ENCODE data around the gene ARHGAP44.
"Not testable (repeated sequence)": the region's sequence is repeated elsewhere in the genome, so short reads cannot be mapped to it uniquely, and the experiment has no call there.

ARHGAP44 gene

GRCh38 chr17:12967962-12968361 lies 178.7 kb downstream of the ARHGAP44 start:
- DNase-seq = no peak

- no peak for DNase-seq
These were observed 184.3 kb downstream of the ARHGAP44 start for GRCh38 chr17:12973496-12974004.

GRCh38 chr17:12974005-12974531 lies 184.8 kb downstream of the ARHGAP44 start:
- DNase-seq = no peak

GRCh38 chr17:12977008-12977751 lies 187.9 kb downstream of the ARHGAP44 start:
- no peak for DNase-seq

- not testable (repeated sequence) for DNase-seq
These were observed 189.5 kb downstream of the ARHGAP44 start for GRCh38 chr17:12978787-12979186.

GRCh38 chr17:12979246-12979645 lies 189.9 kb downstream of the ARHGAP44 start:
- DNase-seq = no peak

- no peak for DNase-seq
These were observed 190.7 kb downstream of the ARHGAP44 start for GRCh38 chr17:12979826-12980500.

GRCh38 chr17:12982224-12982623 lies 192.9 kb downstream of the ARHGAP44 start:
- no peak for DNase-seq

GRCh38 chr17:12983991-12984884 lies 194.9 kb downstream of the ARHGAP44 start:
- DNase-seq = no peak

- DNase-seq = no peak
These were observed 196.4 kb downstream of the ARHGAP44 start for GRCh38 chr17:12985431-12986293.

GRCh38 chr17:12987120-12987519 lies 197.8 kb downstream of the ARHGAP44 start:
- DNase-seq = no peak

GRCh38 chr17:12990041-12990808 lies 200.9 kb downstream of the ARHGAP44 start:
- no peak for DNase-seq

- no peak for DNase-seq
These were observed 201.6 kb downstream of the ARHGAP44 start for GRCh38 chr17:12990926-12991325.

- no peak for DNase-seq
These were observed 203.4 kb downstream of the ARHGAP44 start for GRCh38 chr17:12992676-12993075.

GRCh38 chr17:12993631-12994030 lies 204.3 kb downstream of the ARHGAP44 start:
- no peak for DNase-seq

- DNase-seq = no peak
These were observed 205.2 kb downstream of the ARHGAP44 start for GRCh38 chr17:12994341-12995074.

- no peak for DNase-seq
These were observed 206.0 kb downstream of the ARHGAP44 start for GRCh38 chr17:12995106-12995895.

- DNase-seq = no peak
These were observed 206.6 kb downstream of the ARHGAP44 start for GRCh38 chr17:12995896-12996295.

GRCh38 chr17:12996357-12996756 lies 207.1 kb downstream of the ARHGAP44 start:
- no peak for DNase-seq

GRCh38 chr17:12996941-12997340 lies 207.6 kb downstream of the ARHGAP44 start:
- no peak for DNase-seq
